Endothelial cell of umbilical vein (primary cell): ENCODE data around the gene EPHA4. TPM values are rescaled to one million over a fixed set of nuclear protein-coding genes. Genes with fewer than 3 reads are reported as not detected.
A peak's percentile ranks its signal among the peaks of the same experiment; 100 is the strongest.

Experiments
- BruUV-seq: library from RNA; stranded (reverse); fragments of 400-500 nt; replicated peaks from 2 replicates; lab custom pipeline; 2021; lab: Mats Ljungman, UMichigan
- CTCF ChIA-PET: fragments of 300-600, 350-600 bp; sonication (Branson Sonifier 250); formaldehyde crosslinking; loops from one replicate; lab custom pipeline; 2021; ENCODE audit warnings: antibody characterized with exemption, inconsistent platforms; lab: Charles Lee
- POLR2A ChIA-PET: fragments of 300-600, 350-600 bp; sonication (Branson Sonifier 250); formaldehyde crosslinking; loops from one replicate; lab custom pipeline; 2021; ENCODE audit warnings: antibody characterized with exemption, inconsistent platforms; lab: Charles Lee
- DNase-seq: peaks from one replicate; pipeline ENCODE4 v3.0.0-alpha.2; 2011; ENCODE audit warnings: low read depth, low spot score
- FAIRE-seq: peaks from 2 replicates; lab custom pipeline; 2011; peaks lifted over from hg19 to GRCh38; lab: Jason Lieb, UNC
- H2AFZ ChIP-seq: 2 replicates; pipeline ENCODE4 v1.6.0; 2012; ENCODE audit warnings: low read depth, low read length, control low read depth, inconsistent platforms
- H3K27ac ChIP-seq: 2 replicates; pipeline ENCODE4 v1.5.1; 2011; ENCODE audit warnings: low read depth, mild to moderate bottlenecking, control low read depth, low read length, moderate library complexity; ENCODE audit not compliant: insufficient read depth
- H3K27me3 ChIP-seq, 2 experiments: 2 replicates each; pipeline versions ENCODE4 v1.6.0 to v1.6.1; 2011; ENCODE audit warnings: low read length in 2 of 2, mixed read lengths in 1 of 2; ENCODE audit not compliant: control insufficient read depth in 2 of 2, insufficient read depth in 2 of 2
- H3K36me3 ChIP-seq, 2 experiments: 2 replicates in 1 of 2; 3 replicates in 1 of 2; pipeline ENCODE4 v1.5.1; 2011; ENCODE audit warnings: low read length in 2 of 2, mild to moderate bottlenecking in 1 of 2, moderate library complexity in 1 of 2; ENCODE audit not compliant: control insufficient read depth in 2 of 2, insufficient read depth in 2 of 2; ENCODE audit errors: extremely low read depth in 1 of 2
- H3K4me1 ChIP-seq: 3 replicates; pipeline ENCODE4 v1.5.1; 2011; ENCODE audit warnings: mild to moderate bottlenecking, low read length; ENCODE audit not compliant: control insufficient read depth, insufficient read depth; ENCODE audit errors: extremely low read depth
- H3K4me2 ChIP-seq: 2 replicates; pipeline ENCODE4 v1.6.1; 2011; ENCODE audit warnings: low read length, control low read depth, mixed read lengths; ENCODE audit not compliant: insufficient read depth
- H3K4me3 ChIP-seq, 3 experiments: fragments of 200-600 bp in 1 of 3; sonication (generic), shearing (Covaris generic) in 1 of 3; replicated peaks in 1 of 3; 2 replicates each; pipeline ENCODE4 v1.5.1; 2011 to 2016; ENCODE audit warnings: control low read depth in 3 of 3, low read length in 3 of 3, mild to moderate bottlenecking in 2 of 3, inconsistent platforms in 1 of 3, low read depth in 1 of 3, moderate library complexity in 1 of 3; ENCODE audit not compliant: insufficient read depth in 1 of 3
- H3K79me2 ChIP-seq: 2 replicates; pipeline ENCODE4 v1.6.0; 2012; ENCODE audit warnings: low read length, inconsistent platforms; ENCODE audit not compliant: control insufficient read depth, insufficient read depth
- H3K9ac ChIP-seq: replicated peaks from 2 replicates; pipeline ENCODE3; 2011; ENCODE audit warnings: low read length, control low read depth; ENCODE audit not compliant: insufficient read depth; ENCODE audit errors: extremely low read depth
- H3K9me1 ChIP-seq: replicated peaks from 3 replicates; pipeline ENCODE4 v1.6.0; 2011; ENCODE audit warnings: mild to moderate bottlenecking, low read length; ENCODE audit not compliant: control insufficient read depth, insufficient read depth; ENCODE audit errors: extremely low read depth
- H3K9me3 ChIP-seq: replicated peaks from 2 replicates; pipeline ENCODE4 v1.5.1; 2012; ENCODE audit warnings: low read length, inconsistent platforms; ENCODE audit not compliant: control insufficient read depth, insufficient read depth
- H4K20me1 ChIP-seq: replicated peaks from 2 replicates; pipeline ENCODE3; 2011; ENCODE audit warnings: mild to moderate bottlenecking, low read length; ENCODE audit not compliant: control insufficient read depth, insufficient read depth; ENCODE audit errors: extremely low read depth
- EZH2 ChIP-seq: IDR thresholded peaks from 2 replicates; pipeline ENCODE4 v1.6.1; 2012; ENCODE audit warnings: borderline replicate concordance, low read depth, mild to moderate bottlenecking, moderate library complexity, low read length, inconsistent platforms; ENCODE audit not compliant: severe bottlenecking
- FOS ChIP-seq: IDR thresholded peaks from 2 replicates; pipeline ENCODE4 v1.6.1; 2011; ENCODE audit warnings: mild to moderate bottlenecking, low read length, moderate library complexity, borderline replicate concordance; ENCODE audit not compliant: insufficient read depth
- GATA2 ChIP-seq: IDR thresholded peaks from 2 replicates; pipeline ENCODE4 v1.7.0; 2011; ENCODE audit warnings: low read depth, mild to moderate bottlenecking, moderate library complexity, mixed read lengths, low read length; ENCODE audit not compliant: insufficient read length, insufficient read depth
- JUN ChIP-seq: IDR thresholded peaks from 2 replicates; pipeline ENCODE4 v1.6.1; 2011; ENCODE audit warnings: borderline replicate concordance, low read depth; ENCODE audit not compliant: insufficient read length, insufficient read depth
- MYC ChIP-seq: IDR thresholded peaks from one replicate; pipeline ENCODE4 v1.6.1; 2011; ENCODE audit warnings: mild to moderate bottlenecking, low read depth, low read length
- POLR2A ChIP-seq: IDR thresholded peaks from 2 replicates; pipeline ENCODE4 v1.6.1; 2012; ENCODE audit warnings: low read depth, mild to moderate bottlenecking, control low read depth, low read length
- POLR2AphosphoS5 ChIP-seq: IDR thresholded peaks from 2 replicates; pipeline ENCODE4 v1.6.1; 2012; ENCODE audit warnings: low read depth, mild to moderate bottlenecking, control low read depth, low read length, moderate library complexity; ENCODE audit not compliant: insufficient read depth
- dilution Hi-C: fragments of 300-500 bp; cut with MboI; formaldehyde crosslinking; loops from one replicate; pipeline ENCODE4 v1.15.0; 2019; ENCODE audit warnings: low sequenced_read_pairs; ENCODE audit not compliant: extremely low pct_ligation_motif_present
- intact Hi-C: fragments of 100-400 bp; cut with micrococcal nuclease; formaldehyde crosslinking; loops from one replicate; pipeline ENCODE4 v1.10.0; 2022
- polyA plus RNA-seq, 4 experiments: library from polyadenylated mRNA; depleted of rRNA in 3 of 4; stranded (reverse) in 3 of 4; unstranded in 1 of 4; fragments of >200 nt; gene quantifications; 2 replicates each; pipeline versions ENCODE4 v1.2.1 to v1.2.3, GENCODE V29; 2011 to 2012; ENCODE audit warnings: missing spikeins in 1 of 4
- total RNA-seq: library from RNA; stranded (reverse); gene quantifications from 2 replicates; pipeline ENCODE4 v1.2.3, GENCODE V29; 2021
- TF ChIP-seq, protein P1 (sequence below), 2 donors: IDR thresholded peaks; 1 replicate in 1 of 2; 2 replicates in 1 of 2; pipeline ENCODE4 v1.5.1; 2011; ENCODE audit warnings: low read length in 2 of 2, mild to moderate bottlenecking in 2 of 2, moderate library complexity in 2 of 2, control low read depth in 1 of 2, inconsistent platforms in 1 of 2, low read depth in 1 of 2; ENCODE audit not compliant: insufficient read depth in 1 of 2; ENCODE audit errors: extremely low read depth in 1 of 2
- TF ChIP-seq, protein P2 (sequence below): IDR thresholded peaks from 2 replicates; pipeline ENCODE4 v1.6.1; 2011; ENCODE audit not compliant: insufficient read depth, insufficient read length

EPHA4 gene
- total and polyA plus RNA-seq, 2 donors (not counting 3 experiments of a cell fraction or from before 2014, with no cell fraction given) = 11.9 to 19.8 TPM

DNA sequence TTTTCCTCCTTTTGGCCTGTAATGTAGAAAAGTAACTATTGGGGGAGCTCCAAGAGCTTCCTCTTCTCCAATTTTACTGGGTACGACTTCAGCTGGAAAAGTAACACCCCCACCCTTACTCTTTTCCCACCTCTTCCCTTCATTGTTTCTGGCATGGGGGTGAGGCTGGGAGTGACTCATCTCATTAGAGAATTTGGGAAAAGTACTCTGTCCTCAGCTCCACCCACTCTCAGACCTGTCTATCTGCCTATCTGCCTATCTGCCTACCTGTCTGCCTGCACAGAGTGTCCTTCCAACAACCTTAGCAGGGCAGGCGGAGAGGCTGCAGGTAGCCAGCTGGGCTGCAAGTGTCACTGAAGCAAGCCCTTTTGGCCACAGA lies 93.6 kb downstream of the EPHA4 start:
- ChIA-PET POLR2A (no interaction called here), CTCF (interaction anchor here (0.6 to 1.3 kb wide), 5 partner anchors 11 to 106 kb away, joined by 3 to 5 read pairs (median 3); no protein-coding TSS in a partner anchor)
- Histone ChIP-seq H3K4me3 (no peak overlapping the region), H3K4me1 (peaks cover 13% of the 10 kb centered on the region), H3K9me3 (no peaks in the 10 kb centered on the region), H3K27ac (no peak overlapping the region), H2AFZ (no peak overlapping the region), H3K9me1 (no peaks in the 10 kb centered on the region), H3K9ac (no peak overlapping the region), H4K20me1 (no peaks in the 10 kb centered on the region), H3K36me3 (peaks cover 0 to 3% of the 10 kb centered on the region in 2 experiments), H3K4me2 (no peak overlapping the region), H3K79me2 (no peaks in the 10 kb centered on the region), H3K27me3 (no peaks in the 10 kb centered on the region)
- peak; percentile 32 for DNase-seq
- BruUV-seq = no TSS peak
- intact Hi-C loops (loop anchor here (1.0 kb wide), 1 partner anchor 94 kb away; the partner anchor contains the start of gene EPHA4), dilution Hi-C loops (no loop called here)
- no peak for TF ChIP-seq POLR2AphosphoS5
- TF ChIP-seq JUN = peak; percentile 20
- TF ChIP-seq GATA2 = no peak
- no peak for TF ChIP-seq MYC
- TF ChIP-seq FOS = peak; percentile 18
- FAIRE-seq = peak; percentile 47

DNA sequence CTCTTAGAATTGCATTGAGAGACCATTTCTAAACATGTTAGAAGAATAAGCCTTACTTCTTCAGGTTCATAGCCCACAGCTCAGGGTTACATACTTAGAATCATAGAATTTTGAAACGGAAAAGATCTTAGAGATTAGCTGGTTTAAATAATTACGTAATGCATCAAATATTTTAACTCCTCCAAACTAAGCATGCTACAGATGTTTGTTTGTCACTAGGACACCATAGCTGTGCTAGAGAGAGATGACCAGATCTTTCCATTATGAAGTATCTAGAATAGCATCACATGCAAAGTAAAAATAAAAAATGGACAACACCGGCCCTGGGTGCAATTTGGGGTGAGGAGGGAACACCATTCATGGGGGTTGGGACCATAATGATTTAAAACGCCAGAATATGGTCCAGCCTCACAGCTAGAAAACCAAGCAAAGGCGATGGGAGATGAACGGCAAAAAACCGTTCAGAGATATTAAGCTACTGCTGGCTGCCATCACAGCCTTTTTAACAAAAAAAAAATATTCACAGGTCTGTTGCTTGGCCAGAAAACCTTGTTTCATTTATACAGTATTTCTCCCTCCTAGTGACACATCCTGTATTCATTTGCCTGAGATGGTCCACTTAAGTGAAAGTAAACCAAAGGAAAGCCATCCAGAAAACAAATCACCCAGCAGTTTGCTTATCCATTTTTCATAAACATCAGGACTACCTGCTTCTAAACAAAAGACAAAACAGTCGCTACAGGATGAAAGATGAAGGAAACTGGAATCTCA lies 94.2 kb downstream of the EPHA4 start:
- FAIRE-seq = no peak
- CTCF ChIA-PET = interaction anchor here (0.6 to 1.3 kb wide), 4 partner anchors 14 to 105 kb away, joined by 3 to 4 read pairs (median 3); no protein-coding TSS in a partner anchor

More for the DNA sequence above, 94.2 kb downstream of the EPHA4 start:
- peaks cover 0 to 3% of the 10 kb centered on the region in 2 experiments for H3K36me3 ChIP-seq
- peak overlapping the region; percentile 3 for H3K9ac ChIP-seq
- no peak overlapping the region for H3K4me2 ChIP-seq
- no peak overlapping the region for H3K4me3 ChIP-seq
- no peaks in the 10 kb centered on the region for H3K27me3 ChIP-seq
- no peak overlapping the region for H2AFZ ChIP-seq
- dilution Hi-C loops = no loop called here
- H3K9me3 ChIP-seq = no peaks in the 10 kb centered on the region
- no peaks in the 10 kb centered on the region for H3K79me2 ChIP-seq
- POLR2A ChIA-PET = no interaction called here
- DNase-seq = peak; percentile 10
- no TSS peak for BruUV-seq
- no peaks in the 10 kb centered on the region for H4K20me1 ChIP-seq
- no peak for TF ChIP-seq POLR2A
- no peak for TF ChIP-seq POLR2AphosphoS5
- TF ChIP-seq GATA2 = no peak
- TF ChIP-seq FOS = no peak
- TF ChIP-seq, protein P1, sequence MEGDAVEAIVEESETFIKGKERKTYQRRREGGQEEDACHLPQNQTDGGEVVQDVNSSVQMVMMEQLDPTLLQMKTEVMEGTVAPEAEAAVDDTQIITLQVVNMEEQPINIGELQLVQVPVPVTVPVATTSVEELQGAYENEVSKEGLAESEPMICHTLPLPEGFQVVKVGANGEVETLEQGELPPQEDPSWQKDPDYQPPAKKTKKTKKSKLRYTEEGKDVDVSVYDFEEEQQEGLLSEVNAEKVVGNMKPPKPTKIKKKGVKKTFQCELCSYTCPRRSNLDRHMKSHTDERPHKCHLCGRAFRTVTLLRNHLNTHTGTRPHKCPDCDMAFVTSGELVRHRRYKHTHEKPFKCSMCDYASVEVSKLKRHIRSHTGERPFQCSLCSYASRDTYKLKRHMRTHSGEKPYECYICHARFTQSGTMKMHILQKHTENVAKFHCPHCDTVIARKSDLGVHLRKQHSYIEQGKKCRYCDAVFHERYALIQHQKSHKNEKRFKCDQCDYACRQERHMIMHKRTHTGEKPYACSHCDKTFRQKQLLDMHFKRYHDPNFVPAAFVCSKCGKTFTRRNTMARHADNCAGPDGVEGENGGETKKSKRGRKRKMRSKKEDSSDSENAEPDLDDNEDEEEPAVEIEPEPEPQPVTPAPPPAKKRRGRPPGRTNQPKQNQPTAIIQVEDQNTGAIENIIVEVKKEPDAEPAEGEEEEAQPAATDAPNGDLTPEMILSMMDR (IDR thresholded peaks at IDR 0.05; ENCODE audit: extremely low read depth in 1 of 2, insufficient read depth in 1 of 2, low read depth in 1 of 2, low read length in 2 of 2) = no peak
- no peak for TF ChIP-seq JUN
- TF ChIP-seq MYC = no peak
- no peak for TF ChIP-seq EZH2
- TF ChIP-seq, protein P2, sequence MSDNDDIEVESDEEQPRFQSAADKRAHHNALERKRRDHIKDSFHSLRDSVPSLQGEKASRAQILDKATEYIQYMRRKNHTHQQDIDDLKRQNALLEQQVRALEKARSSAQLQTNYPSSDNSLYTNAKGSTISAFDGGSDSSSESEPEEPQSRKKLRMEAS = no peak
- intact Hi-C loops = loop anchor here (1.0 kb wide), 1 partner anchor 94 kb away; the partner anchor contains the start of gene EPHA4
- H3K9me1 ChIP-seq = no peaks in the 10 kb centered on the region
- H3K27ac ChIP-seq = peak overlapping the region; percentile 11
- H3K4me1 ChIP-seq = peaks cover 13% of the 10 kb centered on the region
